ENCODE data around the gene CTDSPL.
A peak's percentile ranks its signal among the peaks of the same experiment; 100 is the strongest.

The CTDSPL gene

DNA sequence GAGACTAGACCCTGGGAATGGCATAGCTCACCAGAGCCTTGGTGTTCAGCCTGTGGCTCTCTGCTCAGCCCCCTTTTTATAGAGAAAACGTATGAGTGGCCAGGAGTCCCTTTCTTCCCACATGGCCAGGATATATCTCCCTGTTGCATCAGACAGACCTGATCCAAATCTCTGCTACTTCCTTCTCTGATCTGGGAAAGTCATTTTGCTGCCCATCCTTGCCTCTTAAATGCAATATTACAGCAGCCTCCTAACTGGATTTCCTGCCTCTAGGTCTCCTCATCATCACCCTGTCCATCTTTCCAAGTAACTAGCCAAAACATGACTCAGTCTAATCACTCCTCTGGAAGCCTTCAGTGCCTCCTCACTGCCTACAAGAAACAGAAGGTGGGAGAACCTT lies 42.9 kb downstream of the CTDSPL start:
- TF ChIP-seq, protein P1, sequence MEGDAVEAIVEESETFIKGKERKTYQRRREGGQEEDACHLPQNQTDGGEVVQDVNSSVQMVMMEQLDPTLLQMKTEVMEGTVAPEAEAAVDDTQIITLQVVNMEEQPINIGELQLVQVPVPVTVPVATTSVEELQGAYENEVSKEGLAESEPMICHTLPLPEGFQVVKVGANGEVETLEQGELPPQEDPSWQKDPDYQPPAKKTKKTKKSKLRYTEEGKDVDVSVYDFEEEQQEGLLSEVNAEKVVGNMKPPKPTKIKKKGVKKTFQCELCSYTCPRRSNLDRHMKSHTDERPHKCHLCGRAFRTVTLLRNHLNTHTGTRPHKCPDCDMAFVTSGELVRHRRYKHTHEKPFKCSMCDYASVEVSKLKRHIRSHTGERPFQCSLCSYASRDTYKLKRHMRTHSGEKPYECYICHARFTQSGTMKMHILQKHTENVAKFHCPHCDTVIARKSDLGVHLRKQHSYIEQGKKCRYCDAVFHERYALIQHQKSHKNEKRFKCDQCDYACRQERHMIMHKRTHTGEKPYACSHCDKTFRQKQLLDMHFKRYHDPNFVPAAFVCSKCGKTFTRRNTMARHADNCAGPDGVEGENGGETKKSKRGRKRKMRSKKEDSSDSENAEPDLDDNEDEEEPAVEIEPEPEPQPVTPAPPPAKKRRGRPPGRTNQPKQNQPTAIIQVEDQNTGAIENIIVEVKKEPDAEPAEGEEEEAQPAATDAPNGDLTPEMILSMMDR (IDR thresholded peaks at IDR 0.05; ENCODE audit: insufficient read depth, low read depth, low read length, missing control alignments), result no peak
- no peak overlapping the region for H3K4me3 ChIP-seq (ENCODE audit: low read length)
- DNase-seq (ENCODE audit: low read depth), result peak; percentile 27

DNA sequence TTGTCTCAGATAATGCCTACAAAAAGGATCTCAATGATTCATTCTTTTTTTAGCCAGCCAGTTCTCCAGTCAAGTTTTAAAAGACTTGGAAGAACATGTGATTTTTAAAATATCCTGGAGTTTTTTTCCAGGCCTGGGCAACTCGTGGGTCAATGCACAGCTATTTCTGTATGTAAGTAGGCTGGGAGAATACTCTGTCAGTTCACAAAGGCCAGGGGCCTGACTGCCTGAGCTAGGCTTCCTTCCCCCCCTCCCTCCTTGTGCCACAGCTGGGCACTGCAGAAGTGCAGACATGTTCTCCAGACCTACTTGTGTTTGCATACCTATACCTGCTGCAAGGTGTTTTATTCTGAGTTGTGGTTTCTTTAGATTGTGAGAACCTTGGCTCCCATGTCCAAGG lies 43.7 kb downstream of the CTDSPL start:
- TF ChIP-seq, protein P1 (IDR thresholded peaks at IDR 0.05; ENCODE audit: insufficient read depth, low read depth, low read length, missing control alignments), result no peak
- DNase-seq (ENCODE audit: low read depth), result no peak
- H3K4me3 ChIP-seq (ENCODE audit: low read length), result no peak overlapping the region

DNA sequence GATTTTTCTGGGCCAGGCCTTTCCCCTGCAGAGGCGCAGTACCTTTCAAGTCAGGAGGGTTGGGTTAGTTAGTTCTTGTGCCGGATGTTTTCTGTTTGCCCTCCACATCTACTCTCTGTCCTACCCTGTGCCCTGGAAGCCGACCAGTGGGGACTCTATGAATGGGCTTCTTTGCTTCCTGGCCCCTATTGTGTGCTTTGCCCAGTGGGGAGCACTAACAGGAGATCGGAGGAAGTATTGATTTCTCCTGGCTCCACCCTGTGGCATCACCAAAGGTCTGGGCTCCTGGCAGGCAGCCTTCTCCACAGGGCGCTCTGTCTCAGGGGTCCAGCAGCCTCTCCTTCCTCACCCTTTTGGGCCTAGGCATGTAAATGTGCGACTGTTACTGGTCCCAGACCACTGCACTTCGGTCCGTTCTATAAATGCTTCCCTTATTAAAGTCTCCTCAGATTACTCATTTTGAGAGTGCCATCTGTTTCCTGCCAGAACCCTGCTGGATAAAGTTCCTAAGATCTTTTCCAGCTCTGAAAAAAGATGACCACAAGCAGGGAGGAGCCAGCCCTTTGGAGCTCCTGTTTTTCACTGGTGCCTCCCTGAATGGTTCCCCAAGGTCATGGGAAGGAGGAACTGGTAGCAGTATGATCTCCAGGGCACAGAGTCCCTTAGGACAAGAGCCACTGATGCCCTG lies 44.5 kb downstream of the CTDSPL start:
- H3K4me3 ChIP-seq (ENCODE audit: low read length), result no peak overlapping the region
- TF ChIP-seq, protein P1 (IDR thresholded peaks at IDR 0.05; ENCODE audit: insufficient read depth, low read depth, low read length, missing control alignments), result no peak
- no peak for DNase-seq (ENCODE audit: low read depth)

DNA sequence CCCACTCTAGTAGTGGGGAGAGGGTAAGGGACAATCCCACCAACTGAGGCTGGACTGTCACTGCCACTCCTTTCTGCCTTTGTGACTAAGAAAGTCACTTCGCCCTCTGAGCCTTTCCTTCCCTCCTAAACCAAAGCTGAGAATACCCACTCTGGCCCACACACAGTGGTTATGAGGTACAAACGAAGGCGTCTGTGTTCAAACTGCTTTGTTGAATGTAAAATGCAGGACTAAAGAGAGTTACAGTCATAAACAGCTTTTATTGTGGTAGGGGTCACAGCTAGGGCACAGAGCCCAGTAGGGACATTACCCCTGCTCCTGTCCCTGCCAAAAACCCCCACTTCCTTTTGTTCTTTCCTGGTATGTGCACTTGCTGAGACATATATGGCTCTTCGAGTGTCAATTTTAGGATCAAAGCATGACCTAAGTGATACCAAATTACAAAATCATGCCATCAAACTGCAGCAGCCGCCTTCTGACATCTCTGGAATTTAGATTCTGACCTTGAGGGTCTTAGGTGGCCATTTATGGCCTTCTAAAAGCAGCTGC lies 45.1 kb downstream of the CTDSPL start:
- TF ChIP-seq, protein P1 (IDR thresholded peaks at IDR 0.05; ENCODE audit: insufficient read depth, low read depth, low read length, missing control alignments), result no peak
- DNase-seq (ENCODE audit: low read depth), result no peak
- H3K4me3 ChIP-seq (ENCODE audit: low read length), result no peak overlapping the region

DNA sequence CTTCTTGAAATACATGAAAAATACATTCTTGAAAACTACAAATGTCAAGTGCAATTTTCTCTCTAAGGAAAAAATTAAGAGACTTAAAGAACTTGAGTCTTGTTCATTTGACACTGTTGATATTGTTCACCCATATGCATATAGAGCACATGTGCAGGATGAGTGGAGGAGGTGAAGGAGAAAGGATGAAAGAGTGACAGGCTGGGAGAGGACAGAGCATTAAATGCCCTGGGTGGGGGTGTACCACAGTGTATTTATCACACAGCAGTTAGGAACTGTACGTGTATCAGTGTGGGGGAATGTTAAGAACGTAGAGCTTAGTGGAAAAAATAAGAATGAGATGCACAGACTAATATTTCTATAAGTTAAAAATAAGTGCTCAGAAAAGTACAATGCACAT lies 45.7 kb downstream of the CTDSPL start:
- DNase-seq (ENCODE audit: low read depth), result no peak
- H3K4me3 ChIP-seq (ENCODE audit: low read length), result no peak overlapping the region
- TF ChIP-seq, protein P1 (IDR thresholded peaks at IDR 0.05; ENCODE audit: insufficient read depth, low read depth, low read length, missing control alignments), result no peak

DNA sequence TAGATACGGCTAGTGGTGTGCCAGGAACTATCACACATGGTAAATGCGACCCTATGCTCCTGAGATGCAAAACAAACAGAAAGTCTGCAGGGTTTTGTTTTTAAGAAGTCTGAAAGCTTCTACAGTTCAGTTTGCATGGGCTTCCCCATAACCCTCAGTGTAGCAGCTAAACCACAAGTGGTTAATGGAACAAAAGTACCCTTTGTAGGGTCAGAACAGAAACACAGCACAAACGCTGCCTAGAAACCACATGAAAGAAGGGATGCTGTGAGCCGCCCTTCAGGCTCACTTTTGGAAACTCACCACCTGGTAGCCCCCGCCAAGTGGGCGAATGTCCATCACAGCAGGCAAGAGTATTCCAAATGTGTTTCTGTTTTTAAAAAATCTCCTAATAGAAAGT lies 46.2 kb downstream of the CTDSPL start:
- DNase-seq (ENCODE audit: low read depth), result no peak
- H3K4me3 ChIP-seq (ENCODE audit: low read length), result no peak overlapping the region
- TF ChIP-seq, protein P1 (IDR thresholded peaks at IDR 0.05; ENCODE audit: insufficient read depth, low read depth, low read length, missing control alignments), result no peak
